NCI-H1436 treated with DMSO at 0.1 percent for 48 hours (cell line): Measurements from ENCODE around the gene TBC1D5.
"Not testable (repeated sequence)": the region's sequence is repeated elsewhere in the genome, so short reads cannot be mapped to it uniquely, and the experiment has no call there.

Source experiments
- DNase-seq: peaks from one replicate; lab custom pipeline; 2025; lab: John Stamatoyannopoulos, UW

The TBC1D5 gene

GRCh38 chr3:17136136-17136721 lies 606.2 kb downstream of the TBC1D5 start:
- DNase-seq, result no peak

GRCh38 chr3:17135696-17136095 lies 606.7 kb downstream of the TBC1D5 start:
- no peak for DNase-seq

- DNase-seq, result no peak
Observed at GRCh38 chr3:17133632-17134545, 608.5 kb downstream of the TBC1D5 start.

DNA sequence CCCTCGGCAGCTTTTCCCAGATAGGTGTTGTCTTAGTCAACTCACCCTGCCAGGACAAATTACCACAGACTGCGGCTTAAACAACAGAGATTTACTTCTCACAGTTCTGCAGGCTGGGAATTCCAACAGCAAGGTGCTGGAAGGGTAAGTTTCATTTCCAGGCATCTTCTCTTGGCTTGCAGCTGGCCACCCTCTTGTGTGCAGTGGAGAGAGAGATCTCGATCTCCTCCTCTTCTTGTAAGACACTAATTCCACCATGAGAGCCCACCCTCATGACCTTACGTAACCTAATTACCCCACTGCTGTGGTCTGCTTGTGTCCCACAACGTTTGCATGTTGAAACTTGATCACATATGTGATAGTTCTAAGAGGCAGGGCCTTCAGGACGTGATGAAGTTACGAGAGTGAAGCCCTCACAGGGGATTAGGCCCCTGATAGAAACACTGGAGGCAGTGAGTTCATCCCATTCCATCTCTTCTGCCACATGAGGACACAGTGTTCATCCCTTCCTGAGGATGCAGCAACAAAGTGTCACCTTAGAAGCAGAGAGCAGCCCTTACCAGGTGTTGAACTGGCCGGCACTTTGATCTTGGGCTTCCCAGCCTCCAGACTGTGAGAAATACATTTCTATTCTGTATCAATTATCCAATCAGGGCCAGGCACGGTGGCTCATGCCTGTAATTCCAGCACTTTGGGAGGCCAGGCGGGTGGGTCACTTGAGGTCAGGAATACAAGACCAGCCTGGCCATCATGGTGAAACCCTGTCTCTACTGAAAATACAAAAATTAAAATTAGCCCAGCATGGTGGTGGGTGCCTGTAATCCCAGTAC lies 609.9 kb downstream of the TBC1D5 start:
- no peak for DNase-seq

DNA sequence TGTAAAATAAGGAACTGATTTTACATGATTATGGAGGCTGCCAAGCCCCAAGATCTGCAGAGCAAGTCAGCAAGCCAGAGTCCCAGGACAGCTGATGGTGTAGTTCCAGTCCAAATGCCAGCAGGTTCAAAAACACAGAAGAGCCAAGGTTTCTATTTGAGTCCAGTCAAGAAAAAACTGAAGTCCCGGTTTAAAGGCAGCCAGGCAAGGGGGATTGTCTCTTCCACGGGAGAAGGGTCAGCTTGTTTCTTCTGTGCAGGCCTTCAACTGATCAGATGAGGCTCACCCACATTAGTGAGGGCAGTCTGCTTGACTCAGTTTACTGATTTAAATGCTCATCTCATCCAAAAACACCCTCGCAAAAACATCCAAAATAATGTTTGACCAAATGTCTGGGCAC lies 611.5 kb downstream of the TBC1D5 start:
- no peak for DNase-seq

DNA sequence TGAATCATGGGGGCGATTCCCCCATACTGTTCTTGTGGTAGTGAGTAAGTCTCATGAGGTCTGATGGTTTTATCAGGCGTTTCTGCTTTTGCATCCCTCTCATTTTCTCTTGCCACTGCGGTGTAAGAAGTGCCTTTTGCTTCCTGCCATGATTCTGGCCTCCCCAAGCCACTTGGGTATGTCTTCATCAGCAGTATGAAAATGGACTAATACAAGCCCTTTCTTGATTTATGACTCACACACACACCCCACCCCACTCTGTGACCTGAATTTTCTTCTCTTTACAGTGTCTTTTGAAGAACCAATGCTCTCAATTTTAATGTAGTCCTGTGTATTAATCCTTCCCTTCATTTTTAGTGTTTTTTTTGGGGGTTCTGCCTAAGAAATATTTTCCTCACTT lies 612.9 kb downstream of the TBC1D5 start:
- no peak for DNase-seq

GRCh38 chr3:17128671-17129070 lies 613.8 kb downstream of the TBC1D5 start:
- DNase-seq, result not testable (repeated sequence)

GRCh38 chr3:17125738-17126442 lies 616.5 kb downstream of the TBC1D5 start:
- no peak for DNase-seq

DNA sequence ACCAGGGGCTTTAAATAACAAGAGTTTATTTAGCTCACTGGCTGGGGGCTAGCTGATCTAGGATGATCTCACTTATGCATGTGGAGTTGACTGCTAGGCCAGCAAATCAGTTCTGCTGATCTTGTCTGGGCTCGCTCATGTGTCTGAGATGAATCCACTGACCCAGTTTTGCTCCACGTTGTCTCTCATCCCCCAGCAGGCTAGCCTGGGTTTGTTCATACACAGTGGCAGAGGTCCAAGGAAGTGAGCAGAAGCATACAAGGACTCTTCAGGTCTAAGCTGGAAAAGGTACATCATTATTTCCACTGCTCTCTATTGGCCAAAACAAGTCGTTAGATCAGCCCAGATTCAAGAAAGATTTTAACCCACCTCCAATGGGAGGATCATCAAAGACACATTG lies 619.7 kb downstream of the TBC1D5 start:
- DNase-seq, result no peak

- DNase-seq, result no peak
Observed at GRCh38 chr3:17121336-17121735, 621.1 kb downstream of the TBC1D5 start.

GRCh38 chr3:17120115-17120514 lies 622.3 kb downstream of the TBC1D5 start:
- DNase-seq, result no peak

GRCh38 chr3:17119201-17120072 lies 623.0 kb downstream of the TBC1D5 start:
- no peak for DNase-seq

DNA sequence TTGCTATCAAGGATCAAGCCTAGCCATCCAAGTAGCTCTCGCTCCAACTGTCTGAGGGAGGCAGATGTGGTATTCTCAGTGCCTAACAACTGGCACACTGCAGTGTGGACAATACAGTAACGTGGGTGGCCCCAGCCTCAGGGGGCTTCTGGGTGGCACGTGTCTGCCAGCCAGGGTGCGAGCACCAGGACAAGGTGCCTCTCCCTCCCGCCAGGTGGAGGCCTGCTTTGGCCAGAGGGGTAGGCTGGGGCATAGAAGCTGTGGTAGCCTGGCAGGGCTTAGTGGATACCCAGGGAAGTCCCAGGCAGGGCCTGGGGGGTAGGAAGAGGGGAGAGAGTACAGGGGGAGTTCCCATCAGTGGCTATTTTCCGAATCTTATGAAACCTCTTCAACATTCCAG lies 623.7 kb downstream of the TBC1D5 start:
- no peak for DNase-seq

DNA sequence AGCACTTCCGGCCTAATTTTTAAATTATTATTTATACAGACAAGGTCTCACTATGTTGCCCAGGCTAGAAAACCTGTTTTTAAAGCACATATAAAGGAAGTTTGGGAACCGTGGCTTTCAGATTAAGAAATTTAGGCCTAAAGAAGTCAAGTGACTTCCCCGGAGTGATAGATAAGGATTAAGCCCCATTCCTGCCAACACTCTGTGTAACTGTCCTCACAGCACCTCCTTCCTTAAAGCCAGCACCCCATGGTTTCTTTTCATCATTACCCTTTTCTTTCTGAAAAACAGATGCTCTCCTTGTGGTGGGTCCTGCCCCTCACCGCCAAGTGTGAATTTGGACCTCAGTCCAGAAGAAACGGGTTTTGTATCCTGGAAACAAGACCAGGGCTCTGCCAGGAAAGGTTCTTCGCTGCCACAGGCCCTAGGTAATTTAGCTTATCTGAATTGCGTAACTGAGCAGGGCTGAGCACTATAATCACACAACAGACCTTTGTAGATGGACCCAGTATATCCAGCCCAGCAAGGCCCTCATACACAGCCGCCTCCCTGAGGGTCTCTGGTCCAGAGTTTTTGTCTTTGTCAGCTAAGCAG lies 626.3 kb downstream of the TBC1D5 start:
- no peak for DNase-seq

GRCh38 chr3:17115186-17115585 lies 627.2 kb downstream of the TBC1D5 start:
- no peak for DNase-seq

- no peak for DNase-seq
Observed at GRCh38 chr3:17111586-17111985, 630.8 kb downstream of the TBC1D5 start.

- no peak for DNase-seq
Observed at GRCh38 chr3:17110660-17111396, 631.6 kb downstream of the TBC1D5 start.
